ENCODE data around the gene WDFY2.
"Not testable (repeated sequence)": the region's sequence is repeated elsewhere in the genome, so short reads cannot be mapped to it uniquely, and the experiment has no call there.

Gene WDFY2

DNA sequence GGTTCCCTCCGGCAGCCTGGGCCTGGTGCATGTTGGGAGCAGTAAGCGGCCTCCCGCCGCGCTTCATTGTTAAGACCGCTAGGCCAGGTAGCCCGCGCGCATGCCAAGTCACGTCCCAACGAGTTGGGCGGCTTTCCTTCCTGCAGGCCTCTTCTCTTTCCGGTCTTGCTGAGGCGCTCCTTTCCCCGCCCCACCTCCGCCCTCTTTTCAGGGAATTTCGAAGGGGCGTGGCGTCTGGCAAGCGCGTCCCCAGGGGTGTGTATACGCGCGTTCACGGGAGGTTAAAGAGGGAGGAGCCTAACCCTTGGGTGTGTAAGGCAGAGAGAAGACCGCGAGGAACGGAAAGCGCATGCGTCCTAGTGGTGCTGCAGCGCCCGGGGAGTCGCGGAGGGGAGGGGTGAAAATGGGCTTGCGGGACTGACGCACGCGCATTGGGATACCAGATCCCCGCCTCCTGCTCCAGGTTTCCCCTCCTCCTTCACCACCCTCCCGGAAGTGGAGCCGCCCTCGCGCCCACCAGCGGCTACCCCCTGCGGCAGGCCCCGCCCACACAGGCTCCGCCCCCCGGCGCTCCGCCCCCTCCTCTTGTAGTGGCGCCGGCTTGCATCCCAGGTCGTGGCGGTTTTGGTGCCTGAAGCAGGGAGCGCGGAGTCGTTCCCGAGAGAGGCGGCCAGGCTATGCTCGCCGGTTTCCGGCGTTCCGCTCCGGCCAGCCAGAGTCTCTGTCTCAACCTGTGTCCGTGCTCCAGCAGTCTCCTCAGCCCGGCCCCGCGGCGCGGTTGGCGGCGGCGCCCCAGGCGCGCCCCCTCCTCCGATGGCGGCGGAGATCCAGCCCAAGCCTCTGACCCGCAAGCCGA, at the start of gene WDFY2:
Gene WDFY2 (plus strand): TSS at position 588 of the 856 bp plus-strand sequence. CDS start 226 bp downstream, at position 814.
- Mint-ChIP-seq H3K4me3 (peak within 1 kb of the TSS; percentile 91), H3K4me1 (peaks cover 32% of the 10 kb centered on the region), H3K27ac (peak within 1 kb of the TSS; percentile 94)

DNA sequence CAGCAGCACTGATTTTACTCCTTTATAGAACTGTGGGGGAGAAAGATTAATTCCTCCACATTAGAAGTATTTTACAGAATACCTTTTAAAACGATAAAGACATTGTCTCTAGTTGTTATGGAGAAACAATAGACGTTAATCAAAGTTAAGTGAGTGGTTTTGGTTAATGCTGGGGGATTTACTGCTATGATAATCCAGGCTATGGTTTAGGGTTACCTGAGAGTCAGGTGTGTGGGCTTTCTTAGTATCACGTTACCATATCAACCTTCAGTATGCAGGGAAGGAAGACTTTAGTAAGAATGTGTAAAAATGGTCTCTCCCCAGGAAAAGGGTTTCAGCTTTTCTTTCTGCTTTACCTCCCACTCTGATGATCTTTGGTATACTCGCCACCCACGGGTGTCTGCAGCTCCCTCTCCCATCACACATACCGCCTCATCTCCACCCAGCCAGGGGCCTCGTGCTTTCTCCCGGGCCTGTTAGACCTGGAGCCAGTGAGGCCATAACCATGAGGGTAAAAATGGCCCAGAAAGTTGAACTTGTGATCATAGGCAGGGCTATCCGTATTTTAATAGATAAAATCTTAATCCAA, 45.6 kb upstream of the WDFY2 start:
- Mint-ChIP-seq H3K4me3 (no peak overlapping the region), H3K27ac (no peak overlapping the region), H3K9me3 (no peaks in the 10 kb centered on the region), H3K36me3 (no peaks in the 10 kb centered on the region), H3K4me1 (peaks cover 16% of the 10 kb centered on the region), H3K27me3 (no peaks in the 10 kb centered on the region)

More for the DNA sequence above, at the start of gene WDFY2:
- H3K27me3 Mint-ChIP-seq, result no peaks in the 10 kb centered on the region
- H3K9me3 Mint-ChIP-seq, result no peaks in the 10 kb centered on the region
- H3K36me3 Mint-ChIP-seq, result no peaks in the 10 kb centered on the region

DNA sequence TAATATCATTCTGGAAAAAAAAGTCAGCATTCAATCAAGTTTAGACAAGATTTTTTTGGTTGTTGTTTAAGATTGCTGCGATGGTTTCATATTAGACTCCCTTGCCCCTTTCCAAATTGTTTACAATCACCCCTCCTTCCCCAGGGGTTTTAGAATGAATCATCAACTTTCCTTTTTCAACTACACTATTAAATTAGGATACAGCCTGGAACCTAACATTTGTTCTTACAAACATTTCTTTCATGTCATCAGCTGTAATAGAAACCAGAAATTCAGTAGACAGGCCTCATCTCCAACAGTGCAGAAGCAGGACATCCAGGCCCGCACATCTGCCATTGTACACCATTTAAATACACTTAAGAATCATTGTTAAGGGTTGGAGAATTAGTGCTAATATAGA, 44.4 kb upstream of the WDFY2 start:
- H3K4me1 Mint-ChIP-seq, result peaks cover 4% of the 10 kb centered on the region
- H3K36me3 Mint-ChIP-seq, result no peaks in the 10 kb centered on the region
- no peaks in the 10 kb centered on the region for H3K9me3 Mint-ChIP-seq
- H3K27me3 Mint-ChIP-seq, result no peaks in the 10 kb centered on the region
- H3K27ac Mint-ChIP-seq, result no peak overlapping the region
- no peak overlapping the region for H3K4me3 Mint-ChIP-seq

DNA sequence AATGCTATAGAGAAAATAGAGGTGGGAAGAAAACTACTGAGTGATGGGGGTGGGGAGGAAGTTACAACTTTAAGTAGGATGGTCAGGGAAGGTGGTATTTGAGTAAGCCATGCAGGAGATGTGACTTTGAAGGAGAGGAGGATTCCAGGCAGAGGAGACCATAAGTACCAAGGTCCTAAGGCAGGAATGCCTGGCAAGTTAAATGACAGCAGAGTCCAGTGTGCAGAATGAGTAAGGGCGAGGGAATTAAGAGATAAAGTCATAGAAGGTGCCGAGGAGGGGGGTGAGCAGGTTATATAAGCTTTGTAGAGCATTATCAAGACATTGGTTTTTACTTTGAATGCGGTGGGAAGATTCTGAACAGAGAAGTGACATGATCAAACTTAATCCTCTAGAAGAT, 43.2 kb upstream of the WDFY2 start:
- Mint-ChIP-seq H3K4me3 (no peak overlapping the region), H3K4me1 (no peaks in the 10 kb centered on the region), H3K36me3 (no peaks in the 10 kb centered on the region), H3K27ac (no peak overlapping the region), H3K27me3 (no peaks in the 10 kb centered on the region), H3K9me3 (no peaks in the 10 kb centered on the region)

- Mint-ChIP-seq H3K4me1 (no peaks in the 10 kb centered on the region), H3K9me3 (no peaks in the 10 kb centered on the region), H3K4me3 (no peak overlapping the region), H3K27me3 (no peaks in the 10 kb centered on the region), H3K27ac (no peak overlapping the region), H3K36me3 (no peaks in the 10 kb centered on the region)
These were observed 42.4 kb upstream of the WDFY2 start for GRCh38 chr13:51541809-51542258.

DNA sequence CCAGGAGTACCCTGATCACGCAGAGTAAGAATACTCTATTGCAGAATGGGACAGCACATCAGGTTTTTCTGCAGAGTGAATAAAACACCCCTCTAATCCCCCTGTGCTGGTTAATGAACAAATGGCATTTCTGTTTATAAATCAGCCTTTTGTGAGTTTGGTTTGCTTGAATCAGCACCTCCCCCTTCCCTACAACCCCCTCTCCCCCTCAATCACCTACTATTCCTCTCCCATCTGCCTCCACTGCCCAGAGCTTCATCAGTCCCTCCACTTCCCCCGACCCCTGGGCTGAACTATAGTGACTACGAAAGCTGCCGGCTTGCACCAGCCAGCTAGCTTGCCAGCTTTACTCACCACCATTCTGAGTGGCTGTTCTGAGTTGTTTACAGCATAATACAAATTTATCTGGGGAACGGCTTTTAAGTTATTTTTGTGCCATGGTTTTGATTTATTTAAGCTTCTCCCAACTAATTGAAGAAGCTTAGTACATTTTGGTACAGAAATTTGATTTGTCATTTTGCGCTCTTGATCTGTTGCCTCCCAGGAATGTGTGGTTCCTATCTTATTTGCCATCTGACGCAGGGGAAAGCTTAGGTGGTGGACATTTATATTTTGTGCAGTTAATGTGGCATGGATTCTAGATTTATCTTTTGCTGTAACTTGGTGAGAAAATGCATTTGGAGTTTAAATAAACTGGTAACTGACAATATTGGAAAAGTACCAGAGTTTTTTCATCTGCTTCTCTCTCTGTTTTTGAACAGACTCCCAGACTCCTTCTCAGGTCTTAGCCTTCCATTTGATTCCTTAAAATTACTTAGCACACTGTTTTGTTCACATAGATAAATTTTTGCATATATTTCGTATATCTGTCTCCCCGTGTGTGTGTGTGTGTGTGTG, 41.7 kb upstream of the WDFY2 start:
- Mint-ChIP-seq H3K4me1 (no peaks in the 10 kb centered on the region), H3K36me3 (no peaks in the 10 kb centered on the region), H3K4me3 (no peak overlapping the region), H3K27ac (no peak overlapping the region), H3K9me3 (no peaks in the 10 kb centered on the region), H3K27me3 (no peaks in the 10 kb centered on the region)

- H3K27ac Mint-ChIP-seq, result peak overlapping the region; percentile 35
- H3K4me3 Mint-ChIP-seq, H3K9me3 Mint-ChIP-seq: not testable (repeated sequence)
These were observed 38.8 kb upstream of the WDFY2 start for GRCh38 chr13:51545446-51545845.

GRCh38 chr13:51547425-51548176, 36.7 kb upstream of the WDFY2 start:
- Mint-ChIP-seq H3K4me1 (no peaks in the 10 kb centered on the region), H3K27me3 (no peaks in the 10 kb centered on the region), H3K4me3 (no peak overlapping the region)

More at GRCh38 chr13:51545446-51545845, 38.8 kb upstream of the WDFY2 start:
- not testable (repeated sequence) for H3K27me3 Mint-ChIP-seq, H3K36me3 Mint-ChIP-seq, H3K4me1 Mint-ChIP-seq

DNA sequence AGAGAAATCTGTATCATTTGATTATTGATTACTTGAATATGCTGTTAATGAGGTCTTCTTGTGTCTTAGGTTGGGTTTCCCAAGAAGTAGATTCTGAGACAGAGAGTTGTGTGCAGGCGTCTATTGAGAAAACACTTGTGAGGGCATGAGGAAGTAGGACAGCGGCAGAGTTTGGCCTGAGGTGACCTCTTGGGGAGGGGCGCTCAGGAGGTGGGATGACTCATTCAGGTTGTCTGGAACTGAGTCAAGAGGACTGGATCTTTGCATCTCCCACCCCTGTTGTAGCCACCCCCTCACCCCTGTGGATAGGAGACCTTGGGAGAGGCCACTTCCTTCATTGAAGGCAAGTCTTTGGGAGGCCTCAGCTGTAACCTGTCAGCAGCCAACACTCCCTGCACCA, 35.2 kb upstream of the WDFY2 start:
- H3K27ac Mint-ChIP-seq, result no peak overlapping the region
- no peaks in the 10 kb centered on the region for H3K9me3 Mint-ChIP-seq

More at GRCh38 chr13:51547425-51548176, 36.7 kb upstream of the WDFY2 start:
- no peaks in the 10 kb centered on the region for H3K9me3 Mint-ChIP-seq
- H3K27ac Mint-ChIP-seq, result no peak overlapping the region
- H3K36me3 Mint-ChIP-seq, result peaks cover 3% of the 10 kb centered on the region

DNA sequence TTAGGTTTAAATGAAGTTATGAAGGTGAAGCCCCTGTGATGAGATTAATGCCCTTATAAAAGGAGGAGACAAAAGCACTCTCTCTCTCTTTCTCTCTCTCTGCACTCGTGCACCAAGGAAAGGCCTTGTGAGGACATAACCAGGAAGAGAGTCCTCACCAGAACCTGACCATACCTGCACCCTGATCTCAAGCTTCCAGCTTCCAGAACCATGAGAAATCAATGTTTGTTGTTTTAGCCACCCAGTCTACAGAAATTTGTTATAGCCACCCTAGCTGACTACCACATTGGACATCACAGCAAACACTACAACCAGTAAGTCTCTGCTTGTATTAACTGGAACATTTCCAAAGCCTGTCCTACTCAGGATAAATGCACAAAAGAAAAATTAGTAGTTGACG, 34.7 kb upstream of the WDFY2 start:
- Mint-ChIP-seq H3K4me3 (no peak overlapping the region), H3K36me3 (peaks cover 3% of the 10 kb centered on the region), H3K4me1 (no peaks in the 10 kb centered on the region), H3K27ac (no peak overlapping the region), H3K27me3 (no peaks in the 10 kb centered on the region), H3K9me3 (no peaks in the 10 kb centered on the region)

More for the DNA sequence above, 35.2 kb upstream of the WDFY2 start:
- Mint-ChIP-seq H3K4me1 (no peaks in the 10 kb centered on the region), H3K36me3 (peaks cover 3% of the 10 kb centered on the region), H3K4me3 (no peak overlapping the region), H3K27me3 (no peaks in the 10 kb centered on the region)

DNA sequence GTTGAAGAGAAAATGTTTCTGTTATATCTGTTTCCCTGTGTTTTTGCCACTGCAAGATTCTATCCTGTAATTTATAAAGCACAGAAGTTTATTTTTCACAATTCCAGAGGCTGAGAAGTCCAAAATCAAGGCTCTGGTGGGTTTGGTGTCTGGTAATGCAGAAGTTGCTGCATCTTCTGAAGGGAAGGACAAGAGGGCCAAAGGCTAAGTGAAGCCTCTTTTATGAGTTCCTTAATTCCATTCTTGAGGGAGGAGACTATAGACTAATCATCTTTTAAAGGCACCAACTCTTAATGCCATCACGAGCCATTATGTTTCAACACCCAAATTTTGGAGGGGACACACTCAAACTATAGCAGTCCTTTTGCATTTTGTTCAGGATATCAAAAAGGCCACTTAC, 34.1 kb upstream of the WDFY2 start:
- H3K36me3 Mint-ChIP-seq, result peaks cover 3% of the 10 kb centered on the region
- H3K9me3 Mint-ChIP-seq, result no peaks in the 10 kb centered on the region
- no peaks in the 10 kb centered on the region for H3K4me1 Mint-ChIP-seq
- no peak overlapping the region for H3K4me3 Mint-ChIP-seq
- H3K27me3 Mint-ChIP-seq, result no peaks in the 10 kb centered on the region
- no peak overlapping the region for H3K27ac Mint-ChIP-seq

DNA sequence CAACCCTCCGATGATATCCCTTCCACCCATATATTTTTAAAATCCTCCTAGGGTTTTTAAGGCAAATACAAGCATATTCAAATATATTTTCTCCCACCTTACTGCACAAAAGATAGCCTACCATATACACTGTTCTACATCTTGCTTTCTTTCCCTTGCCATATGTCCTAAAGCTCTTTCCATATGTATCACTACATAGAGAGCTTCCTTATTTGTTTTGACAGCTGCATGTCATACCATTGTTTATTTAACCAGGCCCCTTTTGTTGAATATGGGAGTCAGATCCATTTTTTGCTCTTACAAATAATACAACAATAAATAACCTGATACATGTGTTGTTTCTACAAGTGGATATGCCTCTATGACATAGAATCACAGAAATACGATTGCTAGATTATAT, 32.8 kb upstream of the WDFY2 start:
- no peaks in the 10 kb centered on the region for H3K27me3 Mint-ChIP-seq
- H3K36me3 Mint-ChIP-seq, result peaks cover 3% of the 10 kb centered on the region
- no peaks in the 10 kb centered on the region for H3K4me1 Mint-ChIP-seq
- H3K27ac Mint-ChIP-seq, result no peak overlapping the region
- no peak overlapping the region for H3K4me3 Mint-ChIP-seq
- H3K9me3 Mint-ChIP-seq, result no peaks in the 10 kb centered on the region

DNA sequence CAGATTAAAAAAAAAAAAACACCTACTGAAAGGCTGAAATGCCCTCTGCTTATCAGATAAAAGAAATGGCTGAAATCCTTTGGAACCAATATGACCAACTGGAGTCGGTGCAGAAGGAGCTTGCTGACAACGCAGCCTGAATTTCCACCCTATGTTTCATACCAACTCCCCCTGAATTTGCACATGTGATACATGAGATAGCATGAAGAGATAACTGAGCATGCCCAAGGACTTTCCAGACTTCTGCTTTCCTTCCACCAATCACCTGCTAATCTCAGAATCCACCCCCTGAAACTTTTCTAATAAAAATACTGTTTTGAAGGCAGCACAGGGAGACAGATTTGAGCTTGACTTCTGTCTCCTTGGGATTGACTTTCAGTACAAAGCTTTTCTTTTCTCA, 32.2 kb upstream of the WDFY2 start:
- H3K4me3 Mint-ChIP-seq, result no peak overlapping the region
- peaks cover 3% of the 10 kb centered on the region for H3K36me3 Mint-ChIP-seq
- no peaks in the 10 kb centered on the region for H3K4me1 Mint-ChIP-seq
- no peak overlapping the region for H3K27ac Mint-ChIP-seq
- no peaks in the 10 kb centered on the region for H3K9me3 Mint-ChIP-seq
- no peaks in the 10 kb centered on the region for H3K27me3 Mint-ChIP-seq

- H3K27ac Mint-ChIP-seq, result no peak overlapping the region
- peaks cover 3% of the 10 kb centered on the region for H3K36me3 Mint-ChIP-seq
- no peaks in the 10 kb centered on the region for H3K27me3 Mint-ChIP-seq
- H3K4me1 Mint-ChIP-seq, result no peaks in the 10 kb centered on the region
- H3K4me3 Mint-ChIP-seq, result no peak overlapping the region
- no peaks in the 10 kb centered on the region for H3K9me3 Mint-ChIP-seq
These were observed 30.7 kb upstream of the WDFY2 start for GRCh38 chr13:51553531-51553930.

GRCh38 chr13:51556740-51557139, 27.5 kb upstream of the WDFY2 start:
- Mint-ChIP-seq H3K36me3 (no peaks in the 10 kb centered on the region), H3K4me3 (no peak overlapping the region)

More at GRCh38 chr13:51556740-51557139, 27.5 kb upstream of the WDFY2 start:
- H3K9me3 Mint-ChIP-seq, result no peaks in the 10 kb centered on the region
- H3K27ac Mint-ChIP-seq, result no peak overlapping the region
- peaks cover 9% of the 10 kb centered on the region for H3K4me1 Mint-ChIP-seq
- H3K27me3 Mint-ChIP-seq, result no peaks in the 10 kb centered on the region

Measured in activated naive CD4-positive, alpha-beta T cell treated with anti-CD3 and anti-CD28 coated beads, Interleukin-2, amount 50 U/mL, for 24 hours (primary cell).